Measurements from ENCODE around the gene HS3ST4. TPM values are rescaled to one million over a fixed set of nuclear protein-coding genes. Genes with fewer than 3 reads are reported as not detected.
A peak's percentile ranks its signal among the peaks of the same experiment; 100 is the strongest.

HS3ST4 gene
- total RNA-seq, 1 donor from 2014 or later = not detected

- no peak for TF ChIP-seq CTCF (IDR thresholded peaks at IDR 0.05)
- Mint-ChIP-seq H3K4me1 (peaks cover 10% of the 10 kb centered on the region), H3K9me3 (no peaks in the 10 kb centered on the region), H3K36me3 (ENCODE audit: low read depth) (no peaks in the 10 kb centered on the region), H3K27me3 (peaks cover 22% of the 10 kb centered on the region), H3K27ac (no peak overlapping the region), H3K4me3 (no peak overlapping the region)
- ATAC-seq (ENCODE audit: low read depth) (no peak), DNase-seq (no peak)
- CTCF ChIA-PET = no interaction called here
- intact Hi-C loops (cut with micrococcal nuclease) = no loop called here
- POLR2A ChIA-PET = no interaction called here
Observed at GRCh38 chr16:25689137-25689836, 2.5 kb upstream of the HS3ST4 start.

- H3K9me3 Mint-ChIP-seq = no peaks in the 10 kb centered on the region
- peaks cover 33% of the 10 kb centered on the region for H3K27me3 Mint-ChIP-seq
Observed at GRCh38 chr16:25690552-25691143, 1.1 kb upstream of the HS3ST4 start.

GRCh38 chr16:25692351-25692741, 587 bp downstream of the HS3ST4 start:
- ChIA-PET CTCF (no interaction called here), POLR2A (no interaction called here)
- Mint-ChIP-seq H3K9me3 (no peaks in the 10 kb centered on the region), H3K27me3 (peaks cover 41% of the 10 kb centered on the region), H3K4me3 (no peak overlapping the region), H3K36me3 (ENCODE audit: low read depth) (no peaks in the 10 kb centered on the region), H3K4me1 (peaks cover 10% of the 10 kb centered on the region), H3K27ac (no peak overlapping the region)
- DNase-seq (no peak), ATAC-seq (ENCODE audit: low read depth) (no peak)
- intact Hi-C loops (cut with micrococcal nuclease) = no loop called here
- no peak for TF ChIP-seq CTCF (IDR thresholded peaks at IDR 0.05)

More at GRCh38 chr16:25690552-25691143, 1.1 kb upstream of the HS3ST4 start:
- H3K36me3 Mint-ChIP-seq (ENCODE audit: low read depth) = no peaks in the 10 kb centered on the region
- no peak for TF ChIP-seq CTCF (IDR thresholded peaks at IDR 0.05)
- ATAC-seq (ENCODE audit: low read depth) (no peak), DNase-seq (no peak)
- H3K4me1 Mint-ChIP-seq = peaks cover 10% of the 10 kb centered on the region
- no peak overlapping the region for H3K27ac Mint-ChIP-seq
- intact Hi-C loops (cut with micrococcal nuclease) = no loop called here
- peak overlapping the region; percentile 3 for H3K4me3 Mint-ChIP-seq
- ChIA-PET CTCF (no interaction called here), POLR2A (no interaction called here)

GRCh38 chr16:25692742-25693508, 1.2 kb downstream of the HS3ST4 start:
- ATAC-seq (ENCODE audit: low read depth) (no peak), DNase-seq (no peak)
- Mint-ChIP-seq H3K4me3 (no peak overlapping the region), H3K27me3 (peaks cover 41% of the 10 kb centered on the region), H3K36me3 (ENCODE audit: low read depth) (no peaks in the 10 kb centered on the region), H3K4me1 (peaks cover 10% of the 10 kb centered on the region), H3K27ac (no peak overlapping the region), H3K9me3 (no peaks in the 10 kb centered on the region)
- POLR2A ChIA-PET = no interaction called here
- no peak for TF ChIP-seq CTCF (IDR thresholded peaks at IDR 0.05)
- intact Hi-C loops (cut with micrococcal nuclease) = no loop called here
- CTCF ChIA-PET = no interaction called here

- no peak overlapping the region for H3K27ac Mint-ChIP-seq
- DNase-seq = no peak
- ChIA-PET CTCF (no interaction called here), POLR2A (no interaction called here)
- no peaks in the 10 kb centered on the region for H3K9me3 Mint-ChIP-seq
- TF ChIP-seq CTCF (IDR thresholded peaks at IDR 0.05) = no peak
- intact Hi-C loops (cut with micrococcal nuclease) = no loop called here
- no peak for ATAC-seq (ENCODE audit: low read depth)
- no peaks in the 10 kb centered on the region for H3K36me3 Mint-ChIP-seq (ENCODE audit: low read depth)
- H3K4me3 Mint-ChIP-seq = no peak overlapping the region
- peaks cover 44% of the 10 kb centered on the region for H3K27me3 Mint-ChIP-seq
- peaks cover 10% of the 10 kb centered on the region for H3K4me1 Mint-ChIP-seq
Observed at GRCh38 chr16:25693631-25694030, 1.9 kb downstream of the HS3ST4 start.
